ENCODE results near the gene CBLL2.

- TF ChIP-seq CTCF (optimal IDR thresholded peaks at IDR 0.05 in 1 of 3, IDR thresholded peaks at IDR 0.05 in 1 of 3, conservative IDR thresholded peaks at IDR 0.05 in 1 of 3; ENCODE audit: extremely low read depth in 1 of 3, insufficient read depth in 2 of 3, low read length in 3 of 3) (no peak), EZH2 (IDR thresholded peaks at IDR 0.05; ENCODE audit: low read length) (no peak)
These were observed 4.0 kb upstream of the CBLL2 start for GRCh38 chrX:22268706-22269105.

Data from keratinocyte (primary cell).